Fibroblast of upper back skin (primary cell): ENCODE results near the gene ANKRD18A.
A peak's percentile ranks its signal among the peaks of the same experiment; 100 is the strongest.

ENCODE experiments used
- DNase-seq: peaks from one replicate; pipeline ENCODE4 v3.0.0-alpha.2; 2013

The ANKRD18A gene

GRCh38 chr9:38620483-38621433 lies at the start of gene ANKRD18A:
ANKRD18A (minus strand) TSS chr9:38620596; CDS start chr9:38620285, 311 bp downstream.
- DNase-seq = peak; percentile 51

- DNase-seq = no peak
These were observed 48.5 kb upstream of the ANKRD18A start for GRCh38 chr9:38668791-38669466.

GRCh38 chr9:38662763-38663593 lies 42.6 kb upstream of the ANKRD18A start:
- peak; percentile 31 for DNase-seq

- DNase-seq = no peak
These were observed 39.1 kb upstream of the ANKRD18A start for GRCh38 chr9:38659538-38659937.

GRCh38 chr9:38656896-38657295 lies 36.5 kb upstream of the ANKRD18A start:
- no peak for DNase-seq

GRCh38 chr9:38652486-38652885 lies 32.1 kb upstream of the ANKRD18A start:
- DNase-seq = no peak

GRCh38 chr9:38652044-38652443 lies 31.6 kb upstream of the ANKRD18A start:
- no peak for DNase-seq

- no peak for DNase-seq
These were observed 31.1 kb upstream of the ANKRD18A start for GRCh38 chr9:38651400-38652042.

- no peak for DNase-seq
These were observed 30.2 kb upstream of the ANKRD18A start for GRCh38 chr9:38650564-38650963.

GRCh38 chr9:38649731-38650363 lies 29.5 kb upstream of the ANKRD18A start:
- no peak for DNase-seq

GRCh38 chr9:38644601-38645000 lies 24.2 kb upstream of the ANKRD18A start:
- no peak for DNase-seq

- DNase-seq = no peak
These were observed 23.4 kb upstream of the ANKRD18A start for GRCh38 chr9:38643815-38644173.

- no peak for DNase-seq
These were observed 22.8 kb upstream of the ANKRD18A start for GRCh38 chr9:38642951-38643814.

GRCh38 chr9:38641985-38642864 lies 21.8 kb upstream of the ANKRD18A start:
- peak; percentile 49 for DNase-seq

GRCh38 chr9:38641142-38641541 lies 20.7 kb upstream of the ANKRD18A start:
- DNase-seq = no peak

- DNase-seq = no peak
These were observed 19.2 kb upstream of the ANKRD18A start for GRCh38 chr9:38639577-38639940.

- no peak for DNase-seq
These were observed 18.6 kb upstream of the ANKRD18A start for GRCh38 chr9:38638881-38639576.

GRCh38 chr9:38634315-38634714 lies 13.9 kb upstream of the ANKRD18A start:
- DNase-seq = no peak

- no peak for DNase-seq
These were observed 9.1 kb upstream of the ANKRD18A start for GRCh38 chr9:38629511-38629910.

- no peak for DNase-seq
These were observed 5.6 kb upstream of the ANKRD18A start for GRCh38 chr9:38626006-38626405.
